Ishikawa (cell line): Measurements from ENCODE around the gene CAST.

Experiments
- CEBPB ChIP-seq: IDR thresholded peaks from 2 replicates; pipeline ENCODE4 v1.6.1; 2012
- EP300 ChIP-seq: IDR thresholded peaks from 2 replicates; pipeline ENCODE4 v1.6.1; 2012; ENCODE audit warnings: borderline replicate concordance
- RAD21 ChIP-seq: IDR thresholded peaks from 2 replicates; pipeline ENCODE4 v1.6.1; 2012; ENCODE audit warnings: low read depth
- TAF1 ChIP-seq: IDR thresholded peaks from 2 replicates; pipeline ENCODE4 v1.6.1; 2012; ENCODE audit warnings: low read depth, mild to moderate bottlenecking
- TF ChIP-seq, protein P1 (sequence below): IDR thresholded peaks from 2 replicates; pipeline ENCODE4 v1.6.1; 2012
- TF ChIP-seq, protein P2 (sequence below): IDR thresholded peaks from 2 replicates; pipeline ENCODE4 v1.6.1; 2012; ENCODE audit warnings: low read depth, mild to moderate bottlenecking

DNA sequence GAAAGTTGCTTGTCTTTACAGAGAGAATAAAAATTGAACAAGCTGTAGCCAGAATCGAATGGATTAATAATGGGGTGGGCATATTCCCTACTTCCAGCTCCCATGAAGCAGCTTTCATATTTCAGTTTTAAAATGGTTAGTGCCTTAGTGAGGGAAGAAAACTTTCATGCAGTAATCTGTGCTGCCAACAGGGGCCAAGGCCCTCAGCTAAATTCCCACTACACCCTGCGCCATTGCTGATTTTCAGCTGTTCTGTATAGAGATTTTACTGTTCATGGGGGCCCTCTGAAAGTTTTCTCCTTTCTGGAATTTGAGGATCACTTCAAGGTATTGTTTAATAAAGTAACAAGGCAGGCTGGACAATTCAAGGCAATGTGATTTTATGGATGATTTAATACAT, 58.2 kb downstream of the CAST start:
- TF ChIP-seq, protein P1, sequence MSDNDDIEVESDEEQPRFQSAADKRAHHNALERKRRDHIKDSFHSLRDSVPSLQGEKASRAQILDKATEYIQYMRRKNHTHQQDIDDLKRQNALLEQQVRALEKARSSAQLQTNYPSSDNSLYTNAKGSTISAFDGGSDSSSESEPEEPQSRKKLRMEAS = no peak
- TF ChIP-seq RAD21 = no peak
- no peak for TF ChIP-seq TAF1
- TF ChIP-seq, protein P2, sequence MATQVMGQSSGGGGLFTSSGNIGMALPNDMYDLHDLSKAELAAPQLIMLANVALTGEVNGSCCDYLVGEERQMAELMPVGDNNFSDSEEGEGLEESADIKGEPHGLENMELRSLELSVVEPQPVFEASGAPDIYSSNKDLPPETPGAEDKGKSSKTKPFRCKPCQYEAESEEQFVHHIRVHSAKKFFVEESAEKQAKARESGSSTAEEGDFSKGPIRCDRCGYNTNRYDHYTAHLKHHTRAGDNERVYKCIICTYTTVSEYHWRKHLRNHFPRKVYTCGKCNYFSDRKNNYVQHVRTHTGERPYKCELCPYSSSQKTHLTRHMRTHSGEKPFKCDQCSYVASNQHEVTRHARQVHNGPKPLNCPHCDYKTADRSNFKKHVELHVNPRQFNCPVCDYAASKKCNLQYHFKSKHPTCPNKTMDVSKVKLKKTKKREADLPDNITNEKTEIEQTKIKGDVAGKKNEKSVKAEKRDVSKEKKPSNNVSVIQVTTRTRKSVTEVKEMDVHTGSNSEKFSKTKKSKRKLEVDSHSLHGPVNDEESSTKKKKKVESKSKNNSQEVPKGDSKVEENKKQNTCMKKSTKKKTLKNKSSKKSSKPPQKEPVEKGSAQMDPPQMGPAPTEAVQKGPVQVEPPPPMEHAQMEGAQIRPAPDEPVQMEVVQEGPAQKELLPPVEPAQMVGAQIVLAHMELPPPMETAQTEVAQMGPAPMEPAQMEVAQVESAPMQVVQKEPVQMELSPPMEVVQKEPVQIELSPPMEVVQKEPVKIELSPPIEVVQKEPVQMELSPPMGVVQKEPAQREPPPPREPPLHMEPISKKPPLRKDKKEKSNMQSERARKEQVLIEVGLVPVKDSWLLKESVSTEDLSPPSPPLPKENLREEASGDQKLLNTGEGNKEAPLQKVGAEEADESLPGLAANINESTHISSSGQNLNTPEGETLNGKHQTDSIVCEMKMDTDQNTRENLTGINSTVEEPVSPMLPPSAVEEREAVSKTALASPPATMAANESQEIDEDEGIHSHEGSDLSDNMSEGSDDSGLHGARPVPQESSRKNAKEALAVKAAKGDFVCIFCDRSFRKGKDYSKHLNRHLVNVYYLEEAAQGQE = no peak
- no peak for TF ChIP-seq CEBPB
- no peak for TF ChIP-seq EP300
